Measurements from ENCODE around the gene NRCAM.

Gene NRCAM

GRCh38 chr7:108222236-108222892 is 233.9 kb downstream of the NRCAM start:
- in situ Hi-C loops (cut with MboI; ENCODE audit: low sequenced_read_pairs, unreplicated experiment): no loop called here

DNA sequence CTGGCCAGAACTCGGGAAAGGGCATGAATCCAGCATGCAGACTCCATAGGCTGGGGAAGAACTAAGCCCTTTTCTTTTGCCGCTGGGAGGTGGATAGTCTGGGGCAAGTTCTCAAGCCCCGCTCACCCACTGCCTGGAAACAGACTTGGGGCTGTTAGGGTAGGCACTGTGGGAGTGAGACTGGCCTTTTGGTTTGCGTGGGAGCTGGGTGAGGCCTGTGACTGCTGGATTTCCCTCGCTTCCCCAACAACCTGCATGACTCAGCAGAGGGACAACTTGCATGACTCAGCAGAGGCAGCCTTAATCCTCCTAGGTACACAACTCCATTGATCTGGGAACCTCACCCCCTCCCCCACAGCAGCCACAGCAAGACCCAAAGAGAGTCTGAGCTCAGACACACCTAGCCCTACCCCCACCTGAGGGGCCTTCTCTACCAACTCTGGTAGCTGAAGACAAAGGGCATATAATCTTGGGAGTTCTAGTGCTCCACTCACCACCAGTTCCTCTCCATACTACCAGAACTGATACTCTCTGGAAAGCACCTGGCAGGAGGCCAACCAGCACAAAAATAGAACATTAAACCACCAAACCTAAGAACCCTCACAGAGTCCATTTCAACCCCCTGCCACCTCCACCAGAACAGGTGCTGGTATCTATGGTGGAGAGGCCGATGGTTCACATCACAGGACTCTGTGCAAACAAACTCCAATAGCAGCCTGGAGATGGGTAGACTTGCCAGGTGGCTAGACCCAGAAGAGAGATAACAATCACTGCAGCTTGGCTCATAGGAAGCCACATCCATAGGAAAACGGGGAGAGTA is 244.6 kb downstream of the NRCAM start:
- TF ChIP-seq, protein P1, sequence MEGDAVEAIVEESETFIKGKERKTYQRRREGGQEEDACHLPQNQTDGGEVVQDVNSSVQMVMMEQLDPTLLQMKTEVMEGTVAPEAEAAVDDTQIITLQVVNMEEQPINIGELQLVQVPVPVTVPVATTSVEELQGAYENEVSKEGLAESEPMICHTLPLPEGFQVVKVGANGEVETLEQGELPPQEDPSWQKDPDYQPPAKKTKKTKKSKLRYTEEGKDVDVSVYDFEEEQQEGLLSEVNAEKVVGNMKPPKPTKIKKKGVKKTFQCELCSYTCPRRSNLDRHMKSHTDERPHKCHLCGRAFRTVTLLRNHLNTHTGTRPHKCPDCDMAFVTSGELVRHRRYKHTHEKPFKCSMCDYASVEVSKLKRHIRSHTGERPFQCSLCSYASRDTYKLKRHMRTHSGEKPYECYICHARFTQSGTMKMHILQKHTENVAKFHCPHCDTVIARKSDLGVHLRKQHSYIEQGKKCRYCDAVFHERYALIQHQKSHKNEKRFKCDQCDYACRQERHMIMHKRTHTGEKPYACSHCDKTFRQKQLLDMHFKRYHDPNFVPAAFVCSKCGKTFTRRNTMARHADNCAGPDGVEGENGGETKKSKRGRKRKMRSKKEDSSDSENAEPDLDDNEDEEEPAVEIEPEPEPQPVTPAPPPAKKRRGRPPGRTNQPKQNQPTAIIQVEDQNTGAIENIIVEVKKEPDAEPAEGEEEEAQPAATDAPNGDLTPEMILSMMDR (IDR thresholded peaks at IDR 0.05; ENCODE audit: borderline replicate concordance, control extremely low read depth, extremely low read depth, insufficient read depth, missing control alignments): no peak
- no peak for DNase-seq (ENCODE audit: low spot score)
- in situ Hi-C loops (cut with MboI; ENCODE audit: low sequenced_read_pairs, unreplicated experiment): no loop called here

More at GRCh38 chr7:108222236-108222892, 233.9 kb downstream of the NRCAM start:
- TF ChIP-seq, protein P1 (IDR thresholded peaks at IDR 0.05; ENCODE audit: borderline replicate concordance, control extremely low read depth, extremely low read depth, insufficient read depth, missing control alignments): no peak
- no peak for DNase-seq (ENCODE audit: low spot score)

DNA sequence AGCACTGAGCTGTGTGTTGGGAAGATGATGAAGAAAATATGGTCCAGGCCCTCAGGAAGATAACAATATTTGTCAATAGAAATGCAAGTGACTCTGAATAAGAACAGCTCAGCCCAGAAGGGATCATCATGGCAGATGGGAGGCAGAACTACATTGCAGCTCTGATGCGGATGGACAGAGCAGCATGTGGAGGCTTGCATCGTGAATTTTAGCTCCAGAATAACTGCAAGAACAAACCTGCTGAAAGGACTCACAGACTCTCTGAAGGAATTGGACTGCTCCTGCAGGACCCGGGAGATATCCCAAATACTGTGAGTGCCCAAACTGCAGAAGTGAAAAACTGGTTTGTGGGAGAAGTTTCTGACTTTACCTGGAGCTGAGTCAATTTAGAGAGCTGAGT is 245.4 kb downstream of the NRCAM start:
- DNase-seq (ENCODE audit: low spot score): no peak
- in situ Hi-C loops (cut with MboI; ENCODE audit: low sequenced_read_pairs, unreplicated experiment): no loop called here
- TF ChIP-seq, protein P1 (IDR thresholded peaks at IDR 0.05; ENCODE audit: borderline replicate concordance, control extremely low read depth, extremely low read depth, insufficient read depth, missing control alignments): no peak

- in situ Hi-C loops (cut with MboI; ENCODE audit: low sequenced_read_pairs, unreplicated experiment): no loop called here
- no peak for DNase-seq (ENCODE audit: low spot score)
- TF ChIP-seq, protein P1 (IDR thresholded peaks at IDR 0.05; ENCODE audit: borderline replicate concordance, control extremely low read depth, extremely low read depth, insufficient read depth, missing control alignments): no peak
These were observed 250.9 kb downstream of the NRCAM start for GRCh38 chr7:108205311-108205710.

DNA sequence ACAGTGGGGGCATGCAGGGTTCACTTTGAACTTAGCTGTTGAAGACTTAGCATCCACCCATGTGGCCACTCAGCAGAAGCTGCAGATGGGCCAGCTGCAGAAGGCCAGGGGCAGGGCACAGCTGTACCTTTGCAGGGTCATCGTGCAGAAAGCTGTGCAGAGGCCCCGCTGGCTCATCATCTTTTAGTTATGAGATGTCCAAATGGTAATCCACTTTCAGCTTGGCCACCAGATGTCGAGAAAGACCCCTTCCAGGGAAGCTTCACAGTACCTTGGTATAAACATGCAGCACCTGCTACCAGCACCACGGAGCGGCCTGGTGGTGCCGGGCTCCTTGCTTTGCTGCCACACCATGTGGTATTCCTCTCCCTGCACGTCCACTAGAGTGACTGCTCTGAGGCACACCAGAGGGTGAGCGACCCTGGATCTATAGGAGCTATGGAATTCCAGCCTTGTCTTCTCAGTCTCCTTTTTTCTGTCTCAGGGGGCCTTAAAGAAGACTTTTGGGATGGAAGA is 251.9 kb downstream of the NRCAM start:
- in situ Hi-C loops (cut with MboI; ENCODE audit: low sequenced_read_pairs, unreplicated experiment): no loop called here
- TF ChIP-seq, protein P1 (IDR thresholded peaks at IDR 0.05; ENCODE audit: borderline replicate concordance, control extremely low read depth, extremely low read depth, insufficient read depth, missing control alignments): no peak

GRCh38 chr7:108203537-108203936 is 252.7 kb downstream of the NRCAM start:
- DNase-seq (ENCODE audit: low spot score): no peak
- TF ChIP-seq, protein P1 (IDR thresholded peaks at IDR 0.05; ENCODE audit: borderline replicate concordance, control extremely low read depth, extremely low read depth, insufficient read depth, missing control alignments): no peak
- in situ Hi-C loops (cut with MboI; ENCODE audit: low sequenced_read_pairs, unreplicated experiment): no loop called here

More for the DNA sequence above, 251.9 kb downstream of the NRCAM start:
- DNase-seq (ENCODE audit: low spot score): no peak

All from GM13976 (cell line).